GM21576 (cell line): ENCODE data around the gene IL10RA.

Experiments used
- ATAC-seq: cut with Tn5 transposase; IDR thresholded peaks from one replicate; pipeline ENCODE4 v1.9.1; 2021; ENCODE audit warnings: mild to moderate bottlenecking, moderate library complexity; ENCODE audit not compliant: unreplicated experiment

IL10RA gene

GRCh38 chr11:118042796-118043195 is 56.6 kb downstream of the IL10RA start:
- no peak for ATAC-seq

GRCh38 chr11:118045191-118045590 is 59.0 kb downstream of the IL10RA start:
- ATAC-seq: no peak

- ATAC-seq: no peak
These were observed 60.1 kb downstream of the IL10RA start for GRCh38 chr11:118046051-118046963.

- ATAC-seq: no peak
These were observed 60.9 kb downstream of the IL10RA start for GRCh38 chr11:118046964-118047700.

- no peak for ATAC-seq
These were observed 61.6 kb downstream of the IL10RA start for GRCh38 chr11:118047749-118048148.

GRCh38 chr11:118048472-118049370 is 62.5 kb downstream of the IL10RA start:
- no peak for ATAC-seq

- no peak for ATAC-seq
These were observed 63.6 kb downstream of the IL10RA start for GRCh38 chr11:118049771-118050170.

GRCh38 chr11:118050208-118050891 is 64.2 kb downstream of the IL10RA start:
- ATAC-seq: no peak
